H54 (cell line): ENCODE data around the gene ZNF350.
A peak's percentile ranks its signal among the peaks of the same experiment; 100 is the strongest.

Experiments used
- DNase-seq: peaks from one replicate; pipeline ENCODE4 v3.0.0; 2011; ENCODE audit warnings: low spot score, mixed read lengths; ENCODE audit not compliant: insufficient read length
- FAIRE-seq: peaks from 3 replicates; lab custom pipeline; 2011; peaks lifted over from hg19 to GRCh38; lab: Jason Lieb, UNC
- POLR2A ChIP-seq: IDR thresholded peaks from 2 replicates; pipeline ENCODE4 v1.6.1; 2011; ENCODE audit warnings: low read depth, mild to moderate bottlenecking, low read length

The ZNF350 gene

DNA sequence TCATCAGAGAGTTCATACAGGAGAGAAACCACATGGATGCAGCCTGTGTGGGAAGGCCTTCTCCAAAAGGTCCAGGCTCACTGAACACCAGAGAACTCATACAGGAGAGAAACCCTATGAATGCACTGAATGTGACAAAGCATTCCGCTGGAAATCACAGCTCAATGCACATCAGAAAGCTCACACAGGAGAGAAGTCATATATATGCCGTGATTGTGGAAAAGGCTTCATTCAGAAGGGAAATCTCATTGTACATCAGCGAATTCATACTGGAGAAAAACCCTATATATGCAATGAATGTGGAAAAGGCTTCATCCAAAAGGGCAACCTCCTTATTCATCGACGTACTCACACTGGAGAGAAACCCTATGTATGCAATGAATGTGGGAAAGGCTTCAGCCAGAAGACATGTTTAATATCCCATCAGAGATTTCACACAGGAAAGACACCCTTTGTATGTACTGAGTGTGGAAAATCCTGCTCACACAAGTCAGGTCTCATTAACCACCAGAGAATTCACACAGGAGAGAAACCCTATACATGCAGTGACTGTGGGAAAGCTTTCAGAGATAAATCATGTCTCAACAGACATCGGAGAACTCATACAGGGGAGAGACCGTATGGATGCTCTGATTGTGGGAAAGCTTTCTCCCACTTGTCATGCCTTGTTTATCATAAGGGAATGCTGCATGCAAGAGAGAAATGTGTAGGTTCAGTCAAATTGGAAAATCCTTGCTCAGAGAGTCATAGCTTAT is 41.7 kb downstream of the ZNF350 start:
- DNase-seq (no peak), FAIRE-seq (no peak)
- TF ChIP-seq POLR2A: no peak

DNA sequence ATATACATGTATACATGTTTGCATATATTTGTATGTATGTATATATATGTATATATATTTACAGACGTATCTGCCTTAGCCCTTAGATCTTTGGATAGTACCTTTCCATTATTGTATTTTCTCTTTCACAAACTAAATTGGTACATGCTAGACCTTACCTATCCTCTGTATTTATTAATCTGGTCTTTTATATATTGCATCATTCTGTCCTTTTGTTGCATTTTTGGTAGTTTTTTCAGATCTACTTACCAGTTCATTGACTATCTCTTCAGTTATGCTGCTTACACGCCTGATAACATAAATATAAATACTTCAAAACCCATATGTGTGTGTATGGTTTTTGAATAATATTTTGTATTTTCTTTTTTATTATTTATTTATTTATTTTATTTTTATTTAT is 47.7 kb downstream of the ZNF350 start:
- DNase-seq: no peak
- no peak for FAIRE-seq
- no peak for TF ChIP-seq POLR2A

DNA sequence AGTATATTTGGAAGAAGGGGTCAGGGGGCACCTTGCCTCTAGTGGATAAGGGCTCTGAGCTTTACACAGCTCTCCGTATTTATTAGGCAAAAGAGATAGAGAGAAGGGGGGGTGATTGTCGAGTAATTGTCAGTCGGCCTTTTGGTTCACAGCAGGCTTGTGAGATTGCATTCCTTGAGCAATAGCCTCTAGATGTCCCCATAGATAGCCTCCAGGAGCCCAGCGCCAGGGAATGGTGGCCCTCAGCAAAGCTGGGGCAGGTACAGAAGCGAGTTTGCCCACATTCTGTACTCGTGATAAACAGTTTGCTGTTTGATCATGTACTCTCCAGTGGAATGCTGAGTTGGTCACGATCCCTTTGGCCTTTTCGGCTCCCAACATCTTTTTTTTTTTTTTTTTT is 54.7 kb downstream of the ZNF350 start:
- TF ChIP-seq POLR2A: no peak
- FAIRE-seq (no peak), DNase-seq (no peak)

DNA sequence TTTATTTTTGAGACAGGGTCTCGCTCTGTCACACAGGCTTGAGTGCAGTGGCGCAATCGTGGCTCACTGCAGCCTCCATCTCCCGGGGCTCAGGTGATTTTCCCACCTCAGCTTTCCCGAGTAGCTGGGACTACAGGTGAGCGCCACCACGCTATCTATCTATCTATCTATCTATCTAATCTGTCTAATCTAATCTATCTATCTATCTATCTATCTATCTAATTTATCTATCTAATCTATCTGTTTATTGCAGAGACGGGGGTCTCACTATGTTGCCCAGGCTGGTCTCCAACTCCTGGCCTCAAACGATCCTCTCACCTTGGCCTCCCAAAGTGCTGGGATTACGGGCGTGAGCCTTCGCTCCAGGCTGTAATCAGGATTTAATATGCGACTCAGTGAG is 58.8 kb downstream of the ZNF350 start:
- DNase-seq: no peak
- FAIRE-seq: no peak
- TF ChIP-seq POLR2A: no peak

DNA sequence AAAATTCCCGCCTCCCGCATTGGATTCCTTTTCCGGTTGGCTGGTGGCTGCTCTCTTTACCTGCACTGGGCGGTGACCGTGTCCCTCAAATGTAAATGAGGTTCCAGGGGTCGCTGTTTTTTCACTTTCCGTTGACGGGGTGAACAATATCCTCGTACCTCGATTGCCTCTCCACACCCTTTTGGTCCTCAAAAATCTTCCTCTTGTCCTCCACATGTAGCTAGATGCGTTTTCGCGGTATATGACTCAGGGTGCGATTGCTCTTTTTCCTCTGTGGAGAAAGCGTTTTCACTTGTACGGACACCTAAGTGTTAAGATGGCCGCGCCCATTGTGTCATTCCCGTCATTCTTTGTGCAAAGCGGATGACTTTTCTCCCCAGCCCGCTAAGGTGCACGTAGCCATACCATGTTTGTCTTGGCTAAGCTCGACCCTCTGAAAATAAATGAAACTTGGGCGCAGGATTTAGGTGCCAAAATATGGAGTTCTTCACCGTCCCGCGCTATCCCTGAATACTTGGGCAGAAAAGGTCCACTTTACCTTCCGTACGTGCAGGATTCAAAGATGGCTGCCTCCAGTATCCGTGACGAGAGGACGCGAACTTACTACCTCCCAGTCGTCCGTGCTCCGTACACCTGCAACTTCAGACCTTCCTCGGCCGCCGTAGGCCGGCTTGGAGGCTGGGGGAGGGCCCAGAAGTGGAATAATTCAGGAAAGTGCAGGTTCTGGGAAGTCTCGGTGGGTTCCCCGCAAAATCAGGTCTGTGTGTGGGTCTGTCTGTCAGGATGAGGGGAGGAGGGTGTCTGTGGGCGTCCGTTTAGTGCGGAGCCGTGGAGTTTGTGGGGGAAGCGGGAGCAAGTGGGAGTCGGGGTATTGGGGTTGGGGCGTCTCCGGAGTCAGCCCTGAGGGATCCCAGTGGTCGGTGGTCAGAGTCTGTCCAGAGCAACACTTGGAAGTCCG is 59.6 kb downstream of the ZNF350 start, which contains the start of gene ZNF613:
TSS of gene ZNF613 (plus strand) at position 689 of the 958 bp plus-strand sequence. CDS start 8,749 bp downstream, outside the sequence.
- DNase-seq (peak; percentile 84), FAIRE-seq (peak; percentile 89)
- TF ChIP-seq POLR2A: 0 out of 2 replicates have a peak, but pooled peaks have one; percentile 33

DNA sequence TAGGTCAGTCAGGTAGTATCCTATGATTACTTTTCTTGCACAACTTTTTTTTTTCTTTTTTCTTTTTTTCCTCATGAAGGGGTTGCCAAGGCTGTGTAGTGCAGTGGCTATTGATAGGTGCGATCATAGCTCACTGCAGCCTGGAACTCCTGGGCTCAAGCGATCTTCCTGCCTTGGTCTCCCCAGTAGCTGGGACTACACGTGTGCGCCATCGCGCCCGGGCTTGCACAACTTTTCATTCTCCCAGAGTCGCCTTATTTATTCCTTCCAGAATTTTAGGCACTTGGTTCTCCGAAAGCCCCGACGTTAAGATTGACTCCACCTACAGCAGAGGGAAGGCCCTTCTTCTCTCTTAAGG is 60.2 kb downstream of the ZNF350 start:
- DNase-seq (no peak), FAIRE-seq (no peak)
- no peak for TF ChIP-seq POLR2A

DNA sequence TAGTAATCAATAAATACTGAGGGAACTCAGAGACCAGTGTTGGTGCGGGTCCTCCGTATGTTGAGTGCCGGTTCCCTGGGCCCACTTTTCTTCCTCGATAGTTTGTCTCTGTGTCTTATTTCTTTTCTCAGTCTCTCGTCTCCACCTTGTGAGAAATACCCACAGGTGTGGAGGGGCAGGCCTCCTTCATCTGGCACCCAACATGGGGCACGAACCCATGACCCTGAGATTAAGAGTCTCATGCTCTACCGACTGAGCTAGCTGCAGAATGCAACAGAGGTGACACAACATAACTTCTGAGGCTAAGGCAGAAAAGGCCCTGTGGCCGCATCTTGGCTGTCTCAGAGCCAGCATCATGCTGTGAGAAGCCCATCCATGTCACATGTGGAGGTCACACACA is 64.7 kb downstream of the ZNF350 start:
- DNase-seq (no peak), FAIRE-seq (no peak)
- no peak for TF ChIP-seq POLR2A

DNA sequence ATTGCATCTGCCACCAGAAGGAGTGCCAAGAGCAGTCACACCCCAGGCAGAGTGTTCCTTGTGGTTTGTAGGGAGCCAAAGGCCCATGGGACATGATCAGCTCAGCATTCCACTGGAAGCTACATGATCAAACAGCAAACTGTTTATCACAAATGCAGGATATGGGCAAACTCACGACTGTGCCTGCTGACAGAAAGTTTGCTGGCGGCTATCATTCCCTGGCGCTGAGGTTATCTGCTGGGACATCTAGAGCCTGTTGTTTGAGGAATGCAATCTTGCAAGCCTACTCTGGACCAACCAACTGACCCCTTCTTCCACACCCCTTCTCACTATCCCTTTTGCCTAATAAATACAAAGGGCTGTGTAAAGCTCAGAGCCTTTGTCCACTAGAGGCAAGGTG is 67.0 kb downstream of the ZNF350 start:
- no peak for TF ChIP-seq POLR2A
- no peak for FAIRE-seq
- DNase-seq: no peak

DNA sequence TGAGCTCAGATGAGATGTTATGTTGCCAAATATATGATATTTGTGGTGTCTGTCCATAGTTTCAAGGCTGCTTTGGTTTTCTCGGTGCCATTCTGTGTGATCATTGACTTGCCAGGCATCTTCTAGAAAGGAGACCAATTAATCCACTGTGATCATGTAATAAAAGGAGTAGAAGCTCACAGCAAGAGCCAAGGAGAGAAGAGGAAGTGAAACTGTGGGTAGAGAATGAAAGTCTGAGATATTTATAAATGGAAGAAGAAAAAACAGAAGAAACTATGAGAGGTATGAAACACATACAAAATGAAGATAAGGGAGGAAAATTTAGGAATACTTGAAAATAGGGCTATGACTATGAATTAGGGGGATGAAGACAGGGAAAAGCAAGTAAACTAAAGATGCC is 70.5 kb downstream of the ZNF350 start:
- TF ChIP-seq POLR2A: no peak
- DNase-seq (no peak), FAIRE-seq (no peak)

DNA sequence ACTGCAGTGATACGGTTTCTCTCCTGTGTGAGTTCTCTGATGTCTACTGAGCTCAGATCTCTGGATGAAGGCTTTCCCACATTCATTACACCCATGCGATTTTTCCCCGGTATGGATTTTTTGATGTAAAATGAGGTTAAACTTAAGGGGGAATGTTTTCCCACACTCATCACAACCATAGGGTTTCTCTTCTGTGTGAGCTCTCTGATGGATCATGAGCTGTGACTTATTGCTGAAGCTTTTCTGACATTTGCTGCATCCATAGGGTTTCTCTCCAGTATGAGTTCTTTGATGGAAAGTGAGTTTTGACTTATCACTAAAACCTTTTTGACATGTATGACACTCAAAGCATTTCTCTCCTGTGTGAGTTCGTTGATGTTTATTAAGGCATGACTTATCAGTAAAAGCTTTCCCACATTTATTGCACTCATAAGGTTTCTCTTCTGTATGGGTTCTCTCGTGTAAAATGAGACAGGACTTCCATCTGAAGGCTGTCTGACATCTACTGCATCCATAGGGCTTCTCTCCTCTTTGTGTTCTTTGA is 71.2 kb downstream of the ZNF350 start:
- peak; percentile 20 for FAIRE-seq
- DNase-seq: no peak
- no peak for TF ChIP-seq POLR2A
